Activated CD4-positive, alpha-beta T cell treated with anti-CD3 and anti-CD28 coated beads for 4 hours (primary cell): ENCODE measurements around the gene PAPSS1.

Experiments
- DNase-seq, 2 donors: peaks; one replicate each; pipeline ENCODE4 v3.0.0-alpha.2; 2020

PAPSS1 gene

DNA sequence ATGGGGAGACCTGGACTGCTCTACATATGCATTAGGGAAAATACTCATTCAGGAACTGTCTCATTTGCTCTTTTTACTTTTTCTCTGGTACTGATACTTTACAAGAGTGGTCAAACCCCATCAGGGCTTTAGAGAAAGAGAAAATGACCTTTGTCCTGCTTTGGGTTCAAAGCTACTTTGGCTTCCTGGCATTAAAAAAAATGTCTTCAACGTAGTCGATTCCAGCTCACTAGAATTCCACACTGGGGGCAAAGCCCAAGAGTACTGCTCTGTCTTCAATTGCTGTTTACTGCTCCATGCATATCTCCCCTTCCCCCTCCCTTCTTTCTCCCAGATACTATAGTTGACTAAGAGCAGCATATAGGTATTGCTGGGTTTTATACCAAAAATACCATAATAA, 98.0 kb downstream of the PAPSS1 start:
- DNase-seq: no peak

DNA sequence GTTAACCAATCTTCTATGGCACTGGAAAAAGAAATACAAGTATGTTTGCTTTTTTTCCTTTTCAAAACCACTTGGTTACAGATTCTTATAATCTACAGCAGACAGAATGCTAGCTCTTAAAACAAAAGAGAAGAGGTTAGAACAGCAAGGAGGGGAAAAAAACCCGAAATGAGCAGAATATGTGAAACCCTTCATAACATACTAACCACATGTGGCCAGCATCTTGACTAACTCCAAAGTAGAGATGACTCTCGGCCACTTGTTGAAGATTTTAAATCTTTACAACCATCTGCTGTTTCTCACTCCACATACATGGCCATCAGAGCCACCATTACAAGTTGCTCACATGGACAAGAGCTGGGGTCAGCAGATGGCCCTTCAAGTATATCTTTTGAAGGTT, 100.3 kb downstream of the PAPSS1 start:
- DNase-seq: no peak

DNA sequence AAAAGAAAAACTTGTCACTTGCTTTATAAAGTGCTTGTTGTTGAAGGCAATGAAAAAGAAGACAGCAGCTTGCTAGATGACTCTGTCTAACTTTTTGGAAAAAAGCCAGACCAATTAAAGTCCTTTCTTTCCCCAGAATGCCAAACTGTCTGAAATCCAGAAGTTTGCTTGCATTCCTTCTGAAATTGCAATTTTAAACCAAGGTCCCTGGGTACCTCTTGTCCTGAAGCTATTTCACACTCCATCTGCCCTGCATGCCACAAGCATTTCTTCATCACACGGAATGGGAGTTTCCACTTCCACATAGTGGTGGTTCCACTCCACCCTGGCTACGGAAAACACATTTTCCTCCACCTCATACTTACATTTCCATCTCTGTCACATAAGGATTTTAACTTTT, 101.0 kb downstream of the PAPSS1 start:
- no peak for DNase-seq

DNA sequence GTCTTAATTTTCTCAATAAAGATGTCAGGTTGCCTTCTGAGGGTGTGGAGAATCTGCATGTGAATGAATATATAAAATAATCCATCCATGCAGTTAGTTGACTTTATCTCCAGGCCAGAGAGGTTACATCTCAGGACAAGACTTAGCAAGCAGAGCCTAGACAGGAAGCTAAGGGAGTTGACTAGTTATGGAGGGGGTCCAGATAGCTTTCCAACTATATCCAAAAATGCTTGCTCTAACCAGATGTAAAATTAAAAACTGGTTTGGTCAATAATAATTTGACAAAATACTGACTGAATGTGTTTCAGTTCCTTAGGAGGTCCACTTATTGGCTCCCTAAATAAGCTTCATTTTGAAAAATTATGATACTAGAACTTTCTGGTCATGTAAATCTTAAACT, 101.4 kb downstream of the PAPSS1 start:
- no peak for DNase-seq

DNA sequence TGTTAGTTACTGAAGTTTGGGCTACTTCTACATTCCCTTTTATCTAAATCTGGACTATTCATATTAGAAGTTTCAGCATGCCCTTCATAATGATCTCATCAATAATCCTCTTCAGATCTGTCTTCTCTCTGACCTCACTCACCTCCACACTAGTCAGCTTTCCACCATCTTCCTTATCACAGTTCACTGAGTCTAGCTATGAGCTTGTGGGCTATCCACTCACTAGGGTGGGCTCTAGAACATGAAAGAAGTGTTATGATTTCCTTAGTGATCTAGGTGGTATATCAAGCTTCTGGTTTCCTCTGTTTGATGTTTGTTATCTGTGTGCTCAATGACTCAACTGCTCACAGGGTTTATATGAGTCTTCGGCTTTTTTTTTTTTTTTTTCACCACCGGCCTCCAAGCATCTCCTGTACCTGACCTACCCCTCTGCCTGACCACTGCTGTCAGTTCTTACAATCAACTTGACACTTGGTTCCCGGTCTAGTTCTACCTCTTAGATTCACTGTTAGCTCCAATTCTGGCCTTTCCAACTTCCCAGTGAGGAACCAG, 103.1 kb downstream of the PAPSS1 start:
- DNase-seq: no peak

DNA sequence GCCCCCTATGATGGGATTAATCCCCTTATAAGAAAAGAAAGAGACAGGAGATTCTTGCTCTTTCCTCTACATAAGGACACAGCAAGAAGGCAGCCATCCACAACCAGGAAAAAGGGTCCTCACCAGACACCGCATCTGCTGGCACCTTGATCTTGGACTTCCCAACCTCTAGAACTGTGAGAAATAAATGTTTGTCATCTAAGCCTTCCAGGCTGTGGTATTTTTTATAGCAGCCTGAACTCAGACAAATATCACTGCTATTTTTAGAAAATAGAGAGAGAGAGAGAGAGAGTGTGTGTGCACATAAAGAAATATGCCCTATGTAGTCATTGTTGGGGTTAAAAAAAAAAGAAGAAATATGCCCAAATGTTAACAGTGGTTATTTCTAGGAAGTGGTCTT, 104.2 kb downstream of the PAPSS1 start:
- no peak for DNase-seq

DNA sequence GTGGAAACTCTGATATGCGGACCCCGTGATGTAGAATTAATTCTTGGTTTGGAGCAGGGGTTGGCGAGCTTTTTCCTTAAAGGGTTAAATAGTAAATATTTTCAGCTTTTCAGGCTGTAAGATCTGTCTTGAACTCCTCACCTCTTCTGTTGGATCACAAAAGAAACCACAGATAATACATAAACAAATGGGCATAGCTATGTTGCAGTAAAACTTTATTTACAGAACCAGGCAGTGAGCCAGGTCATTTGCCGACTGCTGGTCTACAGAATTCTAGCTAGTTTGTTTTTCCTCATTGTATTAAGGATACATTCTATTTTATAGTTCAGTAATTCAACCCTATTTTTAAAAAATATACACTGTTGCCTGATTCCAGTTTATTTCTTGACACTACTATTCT, 116.6 kb downstream of the PAPSS1 start:
- DNase-seq: no peak

DNA sequence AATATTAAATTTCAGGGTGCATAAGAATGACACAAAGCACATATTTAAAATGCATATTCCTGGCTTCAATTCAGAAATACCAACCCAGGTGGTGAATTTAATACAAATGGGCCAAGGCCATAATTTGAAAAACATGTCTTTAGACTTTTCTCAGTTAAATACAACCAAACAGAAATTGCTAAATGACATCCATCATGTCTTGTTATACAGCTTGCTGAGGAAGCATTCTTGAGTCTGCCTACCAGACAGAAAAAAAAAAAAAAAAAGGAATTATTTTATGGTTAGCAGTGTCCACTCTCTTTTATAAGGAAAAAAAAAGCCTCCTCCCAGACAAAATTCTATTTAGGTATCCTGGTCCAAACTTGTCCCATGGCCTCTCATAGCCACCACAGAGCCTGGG, 119.1 kb downstream of the PAPSS1 start:
- DNase-seq: no peak

DNA sequence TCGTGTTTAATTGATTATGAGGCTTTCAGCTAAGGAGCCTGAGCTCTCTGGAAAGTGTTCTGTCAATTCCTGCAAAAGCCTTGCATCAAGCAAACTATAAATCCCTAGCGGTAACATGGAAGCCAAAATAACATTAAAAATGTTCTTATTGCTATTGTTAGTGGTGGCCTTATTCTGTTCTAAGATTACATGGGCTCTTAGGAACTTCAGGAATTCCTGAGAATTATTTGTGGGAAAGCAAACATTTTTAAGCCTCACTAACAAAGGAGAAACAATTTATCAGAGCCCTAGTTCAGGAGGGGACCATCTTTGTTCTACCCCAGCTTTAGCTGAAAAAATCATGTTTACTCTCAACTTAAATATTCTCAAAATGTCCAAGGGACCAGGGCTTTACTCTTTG, 119.6 kb downstream of the PAPSS1 start:
- DNase-seq: no peak

DNA sequence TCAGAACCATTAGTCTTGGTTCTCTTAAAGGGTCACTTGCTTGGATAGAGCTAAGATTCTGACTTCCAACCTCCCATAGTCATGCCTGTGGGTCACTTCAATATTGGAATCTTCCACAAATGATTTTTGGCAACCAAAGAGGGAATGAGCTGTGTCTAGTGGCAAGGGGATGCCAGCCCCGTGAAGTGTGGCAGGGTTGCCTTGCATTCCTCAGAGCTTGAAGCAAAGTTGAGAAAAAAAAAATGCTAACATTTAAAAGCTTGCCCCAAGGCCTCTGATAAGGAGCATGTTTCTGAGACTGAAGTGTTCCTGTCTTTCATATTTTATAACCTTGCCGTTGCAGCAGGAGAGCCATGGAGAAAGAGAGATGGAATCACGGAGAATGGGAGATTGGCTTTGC, 120.2 kb downstream of the PAPSS1 start:
- no peak for DNase-seq

DNA sequence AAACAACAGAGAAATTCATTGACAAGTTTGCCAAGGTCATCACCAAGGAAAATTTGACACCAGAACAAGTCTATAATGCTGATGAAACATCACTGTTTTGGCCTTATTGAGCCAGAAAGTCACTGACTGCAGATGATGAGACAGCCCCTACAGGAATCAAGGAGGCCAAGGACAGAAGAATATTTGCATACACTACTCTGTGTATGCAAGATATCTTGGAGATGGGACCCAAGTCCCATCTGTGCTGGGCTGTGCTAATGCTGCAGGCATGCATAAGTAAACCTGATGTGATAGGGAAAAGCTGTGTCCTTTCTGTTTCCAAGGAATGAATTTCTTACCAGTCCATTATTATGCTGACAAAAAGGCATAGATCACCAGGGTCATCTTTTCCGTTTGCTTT, 126.8 kb downstream of the PAPSS1 start:
- no peak for DNase-seq

DNA sequence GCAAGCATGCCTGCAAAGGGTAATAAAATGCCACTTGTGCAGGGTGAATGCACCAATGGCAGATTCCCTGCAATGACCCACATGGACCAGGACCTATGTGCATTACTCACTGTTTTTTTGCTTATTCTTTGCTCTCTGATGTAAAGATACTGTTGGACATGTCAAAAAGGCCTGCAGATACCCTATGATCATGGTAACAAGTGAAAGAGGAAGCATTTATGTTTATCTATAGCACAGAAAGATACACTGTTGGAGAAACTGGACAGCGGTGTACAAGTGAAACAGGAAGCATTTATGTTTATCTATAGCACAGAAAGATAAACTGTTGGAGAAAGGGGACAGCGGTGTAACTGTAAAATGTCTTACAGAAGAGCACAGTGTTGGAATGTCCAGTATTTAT, 127.5 kb downstream of the PAPSS1 start:
- no peak for DNase-seq

DNA sequence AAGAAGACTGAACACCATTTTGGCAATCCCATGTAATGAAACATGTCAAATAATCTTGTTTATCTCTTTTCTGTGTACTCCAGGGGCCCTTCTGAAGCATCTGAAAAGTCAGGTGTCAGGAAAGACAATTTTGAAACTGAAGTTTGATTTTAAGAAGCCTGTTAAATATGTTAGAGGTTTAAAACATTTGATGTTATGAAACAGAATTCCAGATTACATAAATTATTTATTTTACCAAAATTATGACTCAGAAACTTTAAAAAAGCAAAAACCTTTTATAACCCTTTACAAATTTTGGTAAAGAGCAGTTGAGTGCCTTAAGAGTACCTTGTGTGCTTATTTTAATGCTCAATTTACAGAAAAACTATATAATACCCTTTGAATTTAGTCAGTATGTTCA, 130.8 kb downstream of the PAPSS1 start:
- DNase-seq: no peak

DNA sequence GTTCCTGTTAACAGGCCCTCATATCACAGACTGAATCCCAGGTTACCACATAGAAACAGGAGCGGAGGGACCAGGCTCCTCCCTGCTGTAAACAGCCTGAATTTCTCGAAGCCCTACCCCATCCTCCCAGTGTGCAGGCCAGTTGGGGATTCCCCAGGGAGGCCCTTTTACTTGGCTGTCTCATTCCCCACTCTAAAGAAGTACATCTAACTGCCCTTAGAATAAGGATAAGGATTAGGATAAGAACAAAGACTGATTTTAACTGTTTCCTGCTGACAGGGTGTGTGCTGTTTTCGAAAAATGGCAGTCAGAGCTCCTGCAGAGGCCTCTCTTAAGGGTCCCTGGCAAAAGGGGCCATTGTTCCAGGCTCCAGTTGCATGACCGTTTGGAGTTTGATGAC, 133.7 kb downstream of the PAPSS1 start:
- no peak for DNase-seq

DNA sequence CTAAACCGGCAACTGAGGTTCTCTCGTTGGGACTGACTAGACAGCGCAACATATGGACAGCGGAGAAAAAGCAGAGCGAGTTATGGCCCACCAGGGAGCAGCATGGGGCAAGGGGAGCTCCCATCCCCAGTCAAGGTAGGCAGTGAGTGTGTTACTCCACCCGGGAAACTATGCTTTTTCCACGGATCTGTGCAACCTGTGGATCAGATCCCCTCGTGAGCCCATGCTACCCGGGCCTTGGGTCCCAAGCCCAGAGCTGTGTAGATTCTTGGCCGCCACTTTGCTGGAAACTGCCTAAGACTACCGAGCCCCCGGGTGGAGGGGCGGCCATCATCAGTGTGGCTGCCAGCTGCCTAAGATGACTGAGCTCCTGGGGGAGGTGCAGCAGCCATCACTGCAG, 140.9 kb downstream of the PAPSS1 start:
- no peak for DNase-seq

DNA sequence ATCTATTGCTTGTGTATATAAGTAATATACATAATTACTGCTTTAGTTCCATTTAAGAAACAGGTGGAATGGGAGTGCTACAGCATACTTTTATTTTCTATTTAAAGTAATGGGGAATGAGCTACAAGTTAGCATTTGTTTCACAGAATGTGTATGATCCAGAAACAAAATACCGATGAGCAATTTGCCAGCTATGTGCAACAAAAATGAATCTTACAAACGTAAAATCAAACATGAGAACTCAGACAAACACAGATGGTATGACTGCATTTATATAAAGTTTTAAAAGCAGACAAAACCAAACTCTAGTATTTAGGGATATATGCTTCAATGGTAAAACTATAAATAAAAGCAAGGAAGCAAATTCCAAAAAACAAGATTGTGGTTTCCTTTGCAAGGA, 141.7 kb downstream of the PAPSS1 start:
- DNase-seq: no peak

DNA sequence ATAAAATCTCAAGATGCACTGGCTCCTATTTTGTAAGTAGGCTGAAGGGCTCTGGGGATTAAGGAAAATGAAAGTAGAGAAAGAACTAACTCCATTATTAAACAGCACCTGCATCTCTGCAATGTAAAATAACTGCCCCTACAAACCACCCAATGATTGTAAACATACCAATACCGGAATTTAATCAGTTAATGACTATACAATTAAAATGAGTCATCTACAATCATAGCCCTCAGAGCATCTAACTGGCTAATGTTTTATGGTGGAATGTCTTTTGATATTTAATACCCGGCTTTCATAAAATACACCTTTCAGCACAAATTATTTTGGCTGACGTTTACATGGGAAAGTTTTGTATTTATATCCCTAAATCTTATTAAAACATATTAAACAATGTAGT, 142.3 kb downstream of the PAPSS1 start:
- DNase-seq: no peak

DNA sequence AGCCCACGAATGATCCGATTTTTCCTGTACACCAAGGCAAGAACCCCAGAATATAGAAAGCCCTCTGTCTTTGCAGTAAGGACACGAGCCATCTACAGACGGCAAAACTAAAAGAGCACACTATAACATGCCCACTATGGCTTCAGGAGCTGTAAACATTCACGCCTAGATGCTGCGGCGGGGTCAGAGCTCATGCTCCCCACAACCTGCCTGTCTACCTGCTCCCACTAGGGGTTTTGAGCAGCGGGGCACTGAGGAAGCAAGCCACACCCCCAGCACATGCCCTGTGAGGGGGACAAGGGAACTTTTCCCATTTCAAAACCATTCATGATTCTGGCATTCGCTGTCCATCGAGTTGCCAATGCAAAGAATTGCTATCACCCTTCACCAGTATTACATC, 144.8 kb downstream of the PAPSS1 start:
- DNase-seq: no peak

DNA sequence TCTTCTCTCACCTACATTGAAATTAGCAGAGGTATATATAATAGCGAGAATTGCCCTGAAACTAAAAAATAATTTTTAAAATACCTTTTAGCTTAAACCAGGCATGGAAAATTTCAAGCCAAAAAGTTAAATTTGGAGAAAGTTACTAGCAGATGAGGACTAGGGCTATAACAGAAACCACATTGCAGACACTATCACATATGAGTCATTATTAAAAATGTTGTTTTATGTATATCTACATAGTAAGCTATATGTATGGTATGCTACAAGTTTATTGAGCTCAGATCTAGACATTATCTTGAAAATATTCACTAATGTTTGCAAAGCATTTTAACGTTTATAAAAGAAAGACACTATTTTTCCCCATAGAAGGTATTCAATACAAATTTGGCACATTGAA, 147.8 kb downstream of the PAPSS1 start:
- DNase-seq: no peak

DNA sequence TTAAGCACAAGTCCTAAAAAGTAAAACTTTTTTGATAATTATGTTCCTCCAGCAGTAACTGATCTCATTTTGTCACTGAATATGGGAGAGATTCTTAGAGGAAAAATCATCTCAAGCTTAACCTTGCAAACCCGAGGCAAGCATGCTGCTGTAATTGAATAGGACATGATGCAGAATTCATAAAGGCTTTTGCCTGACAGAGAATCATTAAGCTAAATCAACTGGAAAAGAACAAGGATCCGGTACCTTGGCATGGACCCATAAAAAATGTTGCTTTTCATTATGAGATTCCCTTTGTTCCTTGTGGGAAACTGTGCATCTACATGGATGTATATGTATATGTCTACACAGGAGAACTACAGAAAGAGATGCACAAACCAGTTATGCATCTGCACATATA, 149.1 kb downstream of the PAPSS1 start:
- no peak for DNase-seq

DNA sequence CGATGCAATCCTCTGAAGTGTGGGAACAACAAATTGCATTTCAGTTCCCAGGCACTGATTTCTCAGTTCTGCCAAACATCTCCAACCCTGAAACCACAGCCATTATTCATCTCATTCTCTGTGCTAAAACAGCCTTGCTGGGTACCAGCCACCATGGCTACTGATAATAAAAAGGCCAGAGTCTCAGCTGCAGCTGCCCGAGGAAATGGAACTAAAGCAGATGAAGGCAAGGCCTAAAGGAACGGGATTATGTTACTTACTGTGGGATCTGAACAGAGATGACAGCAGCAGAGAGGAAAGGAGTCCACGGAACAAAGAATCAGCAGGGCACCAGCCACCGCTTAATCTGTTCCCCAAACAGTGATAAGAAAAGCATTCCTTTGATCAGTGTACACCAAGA, 155.7 kb downstream of the PAPSS1 start:
- no peak for DNase-seq
